ENCODE measurements around the gene ACACA.

- TF ChIP-seq CTCF (IDR thresholded peaks at IDR 0.05; ENCODE audit: low read length) = no peak
- TF ChIP-seq EZH2phosphoT487 (IDR thresholded peaks at IDR 0.05; ENCODE audit: low read length) = no peak
- no peak for TF ChIP-seq EZH2 (optimal IDR thresholded peaks at IDR 0.05; ENCODE audit: low read depth, low read length)
Observed at GRCh38 chr17:37221865-37222264, 184.8 kb downstream of the ACACA start.

Data from MM.1S (cell line).